GM15510 (cell line): Measurements from ENCODE around the gene SUGCT.

ENCODE experiments used
- POLR2A ChIP-seq: IDR thresholded peaks from 3 replicates; pipeline ENCODE4 v1.6.1; 2011; ENCODE audit warnings: borderline replicate concordance; ENCODE audit not compliant: insufficient read length; ENCODE audit errors: extremely low read depth

Gene SUGCT

GRCh38 chr7:40845943-40846342, 711.1 kb downstream of the SUGCT start:
- TF ChIP-seq POLR2A, result no peak

DNA sequence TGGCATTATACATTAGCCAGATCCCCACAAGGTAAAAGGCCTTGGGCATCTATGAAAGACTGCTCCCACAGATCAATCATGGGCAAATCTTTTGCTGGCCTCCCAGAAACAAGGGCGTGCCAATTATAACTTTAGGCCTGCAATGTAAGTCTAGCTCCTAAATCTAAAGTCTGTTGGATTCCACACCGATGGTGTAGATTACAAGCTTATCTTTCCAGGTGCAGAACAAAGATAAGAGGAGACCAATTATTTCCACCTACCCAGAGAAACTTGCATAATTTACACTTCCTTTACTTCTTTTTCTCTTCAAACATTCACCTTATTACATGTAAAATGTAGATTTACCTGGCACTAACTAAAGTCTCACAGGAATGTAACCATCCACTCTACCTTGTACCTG, 713.1 kb downstream of the SUGCT start:
- no peak for TF ChIP-seq POLR2A

DNA sequence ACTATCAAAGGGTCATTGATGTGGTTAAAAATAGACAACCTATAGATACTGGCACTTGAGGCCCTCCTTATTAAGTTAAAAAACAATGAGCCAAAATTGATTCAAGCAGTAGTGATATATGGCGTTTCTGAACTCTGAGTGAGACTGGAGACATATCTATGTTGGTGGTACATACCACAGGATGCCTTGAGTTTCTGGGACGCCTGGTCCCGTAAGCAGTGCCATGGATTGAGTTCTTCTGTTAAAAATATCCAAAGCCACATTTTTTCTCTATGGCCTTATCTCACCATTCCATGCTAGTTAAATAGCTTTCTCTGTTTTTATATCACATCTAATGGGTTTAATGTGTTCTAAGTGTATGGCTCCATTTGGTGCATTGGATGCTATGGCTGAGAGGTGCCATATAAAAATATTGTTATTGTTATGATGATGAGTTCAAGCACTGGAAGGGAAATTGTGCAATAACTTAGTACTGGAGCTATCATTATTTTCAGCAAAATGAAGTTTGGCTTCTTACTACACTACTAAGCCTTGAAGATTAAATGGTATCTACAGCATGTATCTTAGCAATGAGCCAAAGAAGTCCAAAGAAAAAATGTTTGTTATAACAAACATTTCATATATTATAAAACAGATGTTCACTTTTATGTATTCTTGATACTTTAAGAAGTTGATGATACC, 713.9 kb downstream of the SUGCT start:
- TF ChIP-seq POLR2A, result no peak

DNA sequence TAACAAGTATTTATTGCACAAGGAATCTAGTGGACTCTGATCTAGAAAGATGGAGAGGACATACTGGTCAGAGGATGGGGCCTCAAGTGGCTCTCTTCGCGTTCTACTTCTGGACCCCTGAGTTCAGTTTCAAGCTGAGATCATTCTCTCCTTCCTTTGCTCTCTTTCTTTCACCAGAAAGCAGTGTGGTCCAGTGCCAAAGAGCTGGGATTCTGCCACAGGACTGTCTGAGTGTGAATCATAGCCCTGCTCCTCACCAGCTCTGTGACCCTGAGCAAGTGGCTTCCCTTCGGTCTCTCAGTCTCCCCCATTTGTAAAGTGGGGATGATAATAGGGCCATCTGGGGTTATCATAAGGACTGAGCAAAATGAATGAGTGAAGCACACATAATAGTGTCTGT, 715.2 kb downstream of the SUGCT start:
- TF ChIP-seq POLR2A, result no peak

DNA sequence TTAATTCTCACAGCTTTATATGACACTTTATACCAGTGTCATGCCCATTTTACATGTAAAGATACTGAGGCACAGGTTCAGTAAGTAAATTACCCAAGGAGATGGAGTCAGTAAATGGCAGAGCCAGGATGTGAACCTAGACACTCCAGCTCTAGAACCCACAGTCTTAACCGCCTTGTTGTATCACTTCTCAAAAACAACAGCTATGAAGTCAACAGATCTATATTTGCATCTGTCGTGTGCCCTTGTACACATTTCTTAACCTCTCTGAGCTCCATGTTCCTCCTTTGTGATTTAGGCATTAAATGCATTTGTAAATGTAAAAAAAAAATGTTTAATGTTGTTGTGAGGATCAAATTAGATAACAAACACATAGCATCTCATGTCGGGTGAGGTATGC, 716.2 kb downstream of the SUGCT start:
- no peak for TF ChIP-seq POLR2A

DNA sequence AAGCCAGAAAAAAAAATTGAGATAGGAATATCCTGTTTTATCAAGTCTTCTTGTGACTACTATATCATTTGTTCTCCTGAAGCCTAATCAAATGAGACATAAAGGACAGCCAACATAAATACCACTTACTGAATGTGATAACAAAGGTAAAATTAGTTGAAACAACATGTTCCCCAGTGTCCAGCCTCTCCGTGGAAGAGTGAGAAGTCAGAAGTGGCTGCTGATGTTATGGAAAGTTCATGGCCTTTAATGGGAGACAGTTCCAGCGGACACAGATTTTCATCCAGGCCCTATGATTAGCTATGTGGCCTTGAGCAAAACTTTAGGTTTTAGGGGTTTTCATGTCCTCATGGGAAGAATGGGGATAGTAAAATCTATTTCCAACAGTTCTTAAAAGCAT, 724.3 kb downstream of the SUGCT start:
- no peak for TF ChIP-seq POLR2A

- no peak for TF ChIP-seq POLR2A
These were observed 725.2 kb downstream of the SUGCT start for GRCh38 chr7:40859965-40860543.

- TF ChIP-seq POLR2A, result no peak
These were observed 730.8 kb downstream of the SUGCT start for GRCh38 chr7:40865441-40866233.

DNA sequence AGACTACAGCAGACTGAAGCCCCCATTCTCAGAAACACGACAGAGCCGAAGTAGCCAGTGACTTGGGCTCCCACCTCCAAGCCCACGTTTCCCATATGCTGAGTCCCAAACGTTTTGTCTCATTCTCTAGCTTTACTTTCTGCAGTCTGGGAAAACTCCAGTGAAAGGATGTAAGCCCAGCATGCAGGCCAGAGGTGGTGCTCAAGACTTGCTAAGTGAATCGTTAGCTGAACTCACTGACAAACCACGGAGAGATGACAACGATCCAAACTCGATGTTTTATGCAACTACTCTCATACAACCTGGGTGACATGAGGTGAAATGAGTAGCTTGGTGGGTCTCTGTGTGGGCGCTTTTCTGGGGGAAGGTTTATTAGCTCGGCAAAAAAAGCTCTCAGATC, 731.8 kb downstream of the SUGCT start:
- TF ChIP-seq POLR2A, result no peak

- TF ChIP-seq POLR2A, result no peak
These were observed 735.3 kb downstream of the SUGCT start for GRCh38 chr7:40870108-40870507.

DNA sequence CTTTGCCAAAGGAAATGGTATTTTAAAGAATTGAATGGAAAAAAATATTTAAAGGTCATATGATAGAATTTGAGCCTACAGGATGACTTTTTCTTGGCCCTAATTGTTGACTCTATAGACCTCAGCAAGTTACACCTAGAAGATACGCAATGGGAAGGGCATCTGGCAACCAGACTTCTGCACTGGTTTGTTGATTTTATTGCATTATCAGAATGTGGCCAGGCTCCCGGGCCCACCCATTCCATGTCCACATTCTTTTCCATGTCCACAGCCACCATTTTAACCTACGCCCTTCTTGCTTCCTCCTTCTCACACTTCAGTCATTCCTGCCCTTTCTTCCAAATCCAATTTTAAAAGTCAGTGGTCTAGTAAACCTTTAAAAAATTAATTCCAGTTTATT, 738.4 kb downstream of the SUGCT start:
- TF ChIP-seq POLR2A, result no peak

- TF ChIP-seq POLR2A, result no peak
These were observed 740.0 kb downstream of the SUGCT start for GRCh38 chr7:40874756-40875155.

GRCh38 chr7:40876601-40877000, 741.8 kb downstream of the SUGCT start:
- TF ChIP-seq POLR2A, result no peak

DNA sequence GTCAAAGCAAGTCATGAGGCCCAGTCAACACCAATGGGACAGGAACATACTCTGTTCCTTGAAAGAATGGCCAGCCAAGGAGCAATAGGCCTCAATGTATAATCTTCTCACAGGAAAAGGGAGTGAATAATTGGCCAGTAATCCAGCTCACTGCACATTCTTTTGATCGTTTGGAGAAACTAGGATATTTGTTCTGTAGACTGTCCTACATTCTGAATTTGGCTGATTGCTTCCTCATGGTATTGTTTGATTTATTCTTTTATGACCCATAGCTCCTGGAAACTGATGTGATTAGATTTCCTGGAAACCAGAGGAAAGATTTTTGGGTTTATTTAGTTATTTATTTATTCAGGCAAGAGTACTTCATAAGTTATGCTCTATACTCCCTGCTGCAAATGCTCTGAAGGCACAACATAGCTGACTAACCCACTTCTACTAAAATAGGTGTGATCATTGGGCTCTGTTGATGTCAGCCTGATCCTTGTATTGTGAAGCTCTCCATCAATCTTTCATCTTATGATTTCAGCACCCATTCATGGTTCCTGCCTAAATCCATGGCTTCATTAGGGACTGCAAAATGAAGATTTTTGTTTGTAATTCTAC, 745.2 kb downstream of the SUGCT start:
- TF ChIP-seq POLR2A, result no peak

DNA sequence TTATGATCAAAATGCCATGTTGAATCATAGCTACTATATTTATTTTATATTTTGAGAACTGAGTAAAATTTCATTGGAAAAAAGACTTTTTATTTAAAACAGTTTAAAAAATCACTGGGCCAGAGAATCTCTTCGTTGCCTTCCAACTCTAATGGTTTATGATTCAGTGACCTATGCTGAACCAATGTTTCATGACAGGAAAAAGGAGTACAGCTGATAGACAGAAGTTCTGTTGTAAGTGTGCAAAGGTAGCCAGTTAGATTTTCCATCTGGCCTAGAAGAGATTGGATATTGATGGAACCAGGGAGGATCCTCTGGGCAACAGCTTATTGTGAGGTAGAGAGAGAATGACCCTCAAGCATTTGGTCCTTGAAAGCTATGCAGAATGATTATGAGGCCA, 745.8 kb downstream of the SUGCT start:
- TF ChIP-seq POLR2A, result no peak
